Fibroblast of the aortic adventitia (primary cell): Measurements from ENCODE around the gene TCEAL1. TPM values are rescaled to one million over a fixed set of nuclear protein-coding genes. Genes with fewer than 3 reads are reported as not detected.

Source experiments
- DNase-seq: peaks from one replicate; pipeline ENCODE4 v3.0.0-alpha.2; 2010; ENCODE audit warnings: low read depth
- H3K4me3 ChIP-seq: 2 replicates; pipeline ENCODE4 v1.5.1; 2011; ENCODE audit warnings: low read depth, mild to moderate bottlenecking, control low read depth, low read length, moderate library complexity
- total RNA-seq: library from RNA; depleted of rRNA; stranded (reverse); fragments of >200 nt; gene quantifications from 2 replicates; pipeline ENCODE4 v1.2.3, GENCODE V29; 2012; ENCODE audit warnings: low replicate concordance
- TF ChIP-seq, protein P1 (sequence below): IDR thresholded peaks from 2 replicates; pipeline ENCODE4 v1.5.1; 2011; ENCODE audit warnings: mild to moderate bottlenecking, low read length, control low read depth, inconsistent platforms; ENCODE audit not compliant: insufficient read depth

TCEAL1 gene
- total RNA-seq, 1 donor = 38.2 TPM

DNA sequence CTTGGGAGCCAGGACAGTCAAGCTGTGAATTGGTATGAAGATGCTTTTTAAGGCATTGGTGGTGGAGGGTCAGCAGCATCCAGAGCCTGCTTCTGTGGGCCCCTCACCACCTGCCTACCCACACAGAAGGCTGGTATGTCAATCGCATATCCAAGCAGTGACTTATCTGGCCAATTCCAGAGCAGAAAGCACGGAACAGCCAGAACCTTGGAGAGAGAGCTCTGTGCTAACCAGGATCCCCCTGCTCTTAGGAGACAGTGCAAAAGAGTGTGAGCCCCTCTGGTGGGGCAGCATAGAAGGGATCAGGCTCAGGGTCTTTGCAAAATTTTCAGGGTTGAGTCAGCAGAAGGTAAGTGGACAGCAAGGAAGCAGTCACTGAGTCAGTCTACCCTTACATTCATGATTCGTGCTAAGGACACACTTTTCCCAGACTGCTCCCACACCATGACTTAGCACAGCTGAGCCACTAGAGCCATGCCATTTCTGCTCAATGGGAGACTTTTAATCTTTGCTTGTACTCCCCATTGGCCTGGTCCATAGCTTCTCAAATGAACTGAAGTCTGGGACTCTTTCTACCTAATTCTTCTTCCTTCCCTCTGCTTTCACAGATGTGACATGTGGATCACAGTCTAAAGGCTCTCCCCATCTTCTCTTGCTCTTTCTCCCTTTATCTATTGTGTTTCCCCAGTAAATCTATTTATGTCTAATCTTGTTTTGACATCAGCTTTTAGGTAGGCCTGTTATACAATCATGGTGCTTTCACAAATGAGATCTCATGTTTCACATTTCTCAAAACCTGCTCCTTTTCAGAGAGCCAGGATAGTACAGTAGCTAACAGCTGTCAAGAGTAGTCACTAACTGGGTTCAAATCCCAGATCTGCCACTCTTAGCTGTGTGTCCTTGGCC is 37.7 kb downstream of the TCEAL1 start:
- no peak for DNase-seq

DNA sequence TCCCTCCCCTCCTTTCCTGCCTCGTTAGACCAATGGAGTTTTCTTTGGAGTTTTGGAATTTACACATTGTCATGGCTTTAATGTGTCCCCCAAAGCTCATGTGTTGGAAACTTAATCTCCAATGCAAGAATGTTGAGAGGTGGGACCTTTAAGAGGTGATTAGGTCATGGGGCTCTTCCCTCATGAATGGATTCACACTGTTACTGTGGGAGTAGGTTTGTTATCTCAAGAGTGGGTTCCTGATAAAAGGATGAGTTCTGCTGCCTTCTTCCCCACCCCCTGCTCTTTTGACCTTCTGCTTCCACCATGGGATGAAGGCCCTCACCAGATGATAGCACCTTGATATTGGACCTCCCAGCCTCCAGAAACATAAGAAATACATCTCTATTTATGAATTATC is 41.0 kb downstream of the TCEAL1 start:
- TF ChIP-seq, protein P1, sequence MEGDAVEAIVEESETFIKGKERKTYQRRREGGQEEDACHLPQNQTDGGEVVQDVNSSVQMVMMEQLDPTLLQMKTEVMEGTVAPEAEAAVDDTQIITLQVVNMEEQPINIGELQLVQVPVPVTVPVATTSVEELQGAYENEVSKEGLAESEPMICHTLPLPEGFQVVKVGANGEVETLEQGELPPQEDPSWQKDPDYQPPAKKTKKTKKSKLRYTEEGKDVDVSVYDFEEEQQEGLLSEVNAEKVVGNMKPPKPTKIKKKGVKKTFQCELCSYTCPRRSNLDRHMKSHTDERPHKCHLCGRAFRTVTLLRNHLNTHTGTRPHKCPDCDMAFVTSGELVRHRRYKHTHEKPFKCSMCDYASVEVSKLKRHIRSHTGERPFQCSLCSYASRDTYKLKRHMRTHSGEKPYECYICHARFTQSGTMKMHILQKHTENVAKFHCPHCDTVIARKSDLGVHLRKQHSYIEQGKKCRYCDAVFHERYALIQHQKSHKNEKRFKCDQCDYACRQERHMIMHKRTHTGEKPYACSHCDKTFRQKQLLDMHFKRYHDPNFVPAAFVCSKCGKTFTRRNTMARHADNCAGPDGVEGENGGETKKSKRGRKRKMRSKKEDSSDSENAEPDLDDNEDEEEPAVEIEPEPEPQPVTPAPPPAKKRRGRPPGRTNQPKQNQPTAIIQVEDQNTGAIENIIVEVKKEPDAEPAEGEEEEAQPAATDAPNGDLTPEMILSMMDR = no peak
- no peak overlapping the region for H3K4me3 ChIP-seq
- DNase-seq = no peak

More for the DNA sequence above, 37.7 kb downstream of the TCEAL1 start:
- TF ChIP-seq, protein P1 = no peak
- no peak overlapping the region for H3K4me3 ChIP-seq

DNA sequence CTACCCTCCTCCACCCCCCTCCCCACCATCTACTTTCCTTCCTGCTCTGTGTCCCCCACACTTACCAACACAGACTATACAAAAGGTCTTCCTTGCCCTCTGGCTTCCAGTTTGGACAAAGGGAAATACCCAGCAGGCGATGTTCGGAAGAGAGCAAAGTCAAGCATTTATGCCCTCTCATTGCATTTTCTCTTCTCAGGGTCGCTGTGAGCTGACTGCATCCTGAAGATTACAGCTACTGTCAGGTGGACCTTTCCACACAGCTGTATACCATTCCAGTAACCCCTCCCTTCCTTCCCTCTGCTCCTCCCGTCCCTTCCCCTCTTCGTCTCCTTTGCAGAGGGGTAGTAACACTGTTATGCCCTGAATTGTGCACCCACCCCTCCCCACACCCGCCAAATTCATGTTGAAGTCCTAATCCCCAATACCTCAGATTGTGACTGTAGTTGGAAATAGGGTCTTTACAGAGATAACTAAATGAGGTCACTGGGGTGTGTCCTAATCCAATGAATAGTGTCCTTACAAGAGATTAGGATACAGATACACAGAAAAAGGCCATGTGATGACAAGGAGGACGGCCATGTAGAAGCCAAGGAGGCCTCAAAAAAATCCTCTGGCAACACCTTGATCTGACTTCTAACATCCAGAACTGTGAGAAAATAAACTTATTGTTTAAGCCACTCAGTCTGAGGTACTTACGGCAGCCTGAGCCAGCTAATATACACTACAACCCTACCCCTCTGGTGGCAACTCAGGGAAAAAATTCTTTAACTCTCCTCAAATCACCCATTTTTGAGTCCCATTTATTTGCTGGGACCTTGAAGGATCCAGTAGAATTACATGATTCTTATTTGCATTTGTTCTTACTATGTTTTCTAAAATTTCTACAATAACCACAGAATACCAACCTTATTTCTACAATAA is 46.0 kb downstream of the TCEAL1 start:
- TF ChIP-seq, protein P1 = no peak
- DNase-seq = no peak
- H3K4me3 ChIP-seq = no peak overlapping the region

DNA sequence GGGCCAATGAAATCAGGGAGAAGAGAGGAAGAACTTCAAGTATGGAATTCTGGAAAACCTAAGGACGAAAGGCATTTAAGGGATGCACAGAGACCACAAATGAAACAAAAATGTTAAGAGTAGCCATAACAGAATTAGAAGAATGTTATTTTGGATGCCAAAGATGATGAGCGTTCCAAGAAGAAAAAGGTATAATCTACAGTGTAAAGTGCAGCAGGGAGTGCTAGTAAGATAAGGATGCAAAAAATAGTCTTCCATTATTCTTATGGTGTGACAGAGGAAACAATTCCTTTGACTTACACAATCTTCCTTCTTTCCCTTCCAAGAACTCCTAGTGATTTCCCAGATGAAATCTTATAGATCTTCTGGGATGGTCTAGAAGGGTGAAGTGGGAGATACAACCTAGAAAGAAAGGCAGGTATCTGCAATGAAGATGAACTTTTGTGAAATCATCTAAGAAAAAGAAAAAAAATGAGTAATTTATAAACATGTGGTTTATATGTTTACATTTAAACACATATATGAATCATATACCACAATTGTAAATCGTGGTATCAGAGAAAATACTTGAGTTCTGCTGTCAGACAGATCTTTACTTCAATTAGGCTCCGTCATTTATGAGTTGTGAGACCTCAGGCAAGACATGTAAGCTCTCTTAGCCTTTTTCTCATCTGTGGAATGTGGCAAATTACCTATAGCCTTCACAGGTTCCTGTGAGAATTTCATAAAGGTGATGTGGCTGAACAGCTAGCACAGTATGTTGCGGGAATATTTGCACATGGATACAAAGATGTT is 49.6 kb downstream of the TCEAL1 start:
- H3K4me3 ChIP-seq = no peak overlapping the region
- TF ChIP-seq, protein P1 = no peak
- peak; percentile 87 for DNase-seq

Other genes with a start within 250 kb of the TCEAL1 start
- gene RAB40A, start 109.5 kb upstream of the TCEAL1 start, total RNA-seq = 0.27 and 0.57 TPM in 2 replicates
- gene TCEAL4, start 43.5 kb upstream of the TCEAL1 start, total RNA-seq = 47.1 and 100 TPM in 2 replicates
- gene TCEAL3, start 21.0 kb upstream of the TCEAL1 start, total RNA-seq = 13.2 and 62.0 TPM in 2 replicates
- gene MORF4L2, start 57.7 kb downstream of the TCEAL1 start, total RNA-seq = 641 and 741 TPM in 2 replicates
- not detected in 2 replicates for gene TMEM31, start 81.9 kb downstream of the TCEAL1 start, total RNA-seq
- 2.3 TPM in 1 of 2 replicates, not detected in the other for gene PLP1, start 147.9 kb downstream of the TCEAL1 start, total RNA-seq
- gene RAB9B, start 203.3 kb downstream of the TCEAL1 start, total RNA-seq = 1.9 and 2.6 TPM in 2 replicates